Stimulated activated CD4-positive, alpha-beta T cell treated with anti-CD3 and anti-CD28 coated beads, Interleukin-4, amount 100 ng/mL, for 24 hours (primary cell): ENCODE results near the gene PIP.
"Not testable (repeated sequence)": the region's sequence is repeated elsewhere in the genome, so short reads cannot be mapped to it uniquely, and the experiment has no call there.

Experiments
- DNase-seq: peaks from one replicate; pipeline ENCODE4 v3.0.0-alpha.2; 2020

PIP gene

GRCh38 chr7:143180771-143181170 is 48.9 kb downstream of the PIP start:
- DNase-seq, result not testable (repeated sequence)

GRCh38 chr7:143181349-143181748 is 49.5 kb downstream of the PIP start:
- DNase-seq, result no peak

GRCh38 chr7:143183024-143183423 is 51.1 kb downstream of the PIP start, which contains the start of gene TAS2R39:
TSS of gene TAS2R39 (plus strand) at chr7:143183419. CDS start at chr7:143183419, 0 bp downstream.
- DNase-seq, result no peak

GRCh38 chr7:143185551-143185950 is 53.7 kb downstream of the PIP start:
- no peak for DNase-seq

- DNase-seq, result no peak
Measured at GRCh38 chr7:143188994-143189393, 57.1 kb downstream of the PIP start.
